ENCODE data around the gene RAB6B.

RAB6B gene

DNA sequence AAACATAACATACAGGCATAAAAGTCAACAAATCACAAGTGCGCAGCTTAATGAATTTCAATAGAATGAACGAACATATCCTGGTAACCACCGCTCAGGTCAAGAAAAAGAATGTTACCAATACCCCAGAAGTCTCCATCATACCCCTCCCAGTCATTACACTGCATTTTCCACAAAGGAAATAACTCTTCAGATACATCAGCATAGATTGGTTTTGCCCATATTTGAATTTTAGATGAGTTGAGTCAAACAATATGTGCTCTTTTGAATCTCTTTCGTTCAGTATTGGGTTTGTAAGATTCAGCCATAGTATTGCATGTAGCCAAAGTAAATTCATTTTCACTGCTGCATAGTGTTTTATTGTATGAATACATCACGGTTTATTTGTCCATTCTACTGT is 6.2 kb upstream of the RAB6B start:
- TF ChIP-seq, protein P1, sequence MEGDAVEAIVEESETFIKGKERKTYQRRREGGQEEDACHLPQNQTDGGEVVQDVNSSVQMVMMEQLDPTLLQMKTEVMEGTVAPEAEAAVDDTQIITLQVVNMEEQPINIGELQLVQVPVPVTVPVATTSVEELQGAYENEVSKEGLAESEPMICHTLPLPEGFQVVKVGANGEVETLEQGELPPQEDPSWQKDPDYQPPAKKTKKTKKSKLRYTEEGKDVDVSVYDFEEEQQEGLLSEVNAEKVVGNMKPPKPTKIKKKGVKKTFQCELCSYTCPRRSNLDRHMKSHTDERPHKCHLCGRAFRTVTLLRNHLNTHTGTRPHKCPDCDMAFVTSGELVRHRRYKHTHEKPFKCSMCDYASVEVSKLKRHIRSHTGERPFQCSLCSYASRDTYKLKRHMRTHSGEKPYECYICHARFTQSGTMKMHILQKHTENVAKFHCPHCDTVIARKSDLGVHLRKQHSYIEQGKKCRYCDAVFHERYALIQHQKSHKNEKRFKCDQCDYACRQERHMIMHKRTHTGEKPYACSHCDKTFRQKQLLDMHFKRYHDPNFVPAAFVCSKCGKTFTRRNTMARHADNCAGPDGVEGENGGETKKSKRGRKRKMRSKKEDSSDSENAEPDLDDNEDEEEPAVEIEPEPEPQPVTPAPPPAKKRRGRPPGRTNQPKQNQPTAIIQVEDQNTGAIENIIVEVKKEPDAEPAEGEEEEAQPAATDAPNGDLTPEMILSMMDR (conservative IDR thresholded peaks at IDR 0.05; ENCODE audit: low read length), result no peak
- no peak overlapping the region for H3K4me3 ChIP-seq (ENCODE audit: low read length)
- DNase-seq (ENCODE audit: low read depth), result no peak

DNA sequence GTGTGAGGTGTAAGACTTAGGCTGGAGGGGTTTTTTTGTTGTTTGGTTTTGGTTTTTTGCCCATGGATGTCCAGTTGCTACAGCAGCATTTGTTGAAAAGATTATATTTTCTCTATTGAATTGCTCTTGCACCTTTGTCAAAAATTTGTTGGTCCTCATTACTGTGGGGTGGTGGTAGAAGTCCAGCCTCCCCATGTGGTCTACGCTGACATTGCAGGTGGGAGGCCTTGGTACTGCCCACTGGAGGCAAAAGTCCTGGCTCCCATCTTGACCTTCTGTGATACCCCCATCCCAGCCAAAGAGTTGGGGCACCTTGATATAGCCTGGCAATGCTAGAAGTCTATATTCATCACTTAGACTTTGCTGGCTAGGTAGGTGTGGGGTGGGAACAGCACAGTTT is 5.4 kb upstream of the RAB6B start:
- TF ChIP-seq, protein P1 (conservative IDR thresholded peaks at IDR 0.05; ENCODE audit: low read length), result no peak
- no peak for DNase-seq (ENCODE audit: low read depth)
- no peak overlapping the region for H3K4me3 ChIP-seq (ENCODE audit: low read length)

DNA sequence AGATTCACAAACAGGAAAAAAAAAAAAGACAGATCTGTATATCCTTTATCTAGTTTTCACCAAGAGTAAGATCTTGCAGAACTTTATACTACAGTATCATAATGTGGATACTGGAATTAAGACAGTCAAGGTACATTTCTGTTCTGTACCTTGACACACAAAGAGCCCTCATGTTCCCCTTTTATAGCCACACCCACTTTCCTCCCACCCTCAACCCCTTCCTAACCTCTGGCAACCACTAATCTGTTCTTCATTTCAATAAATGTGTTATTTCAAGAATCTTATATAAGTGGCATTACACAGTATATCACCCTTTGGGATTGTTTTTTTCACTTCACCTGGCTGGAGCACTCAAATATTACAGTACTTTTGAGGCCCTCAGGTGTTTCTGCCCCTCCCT is 3.6 kb upstream of the RAB6B start:
- TF ChIP-seq, protein P1 (conservative IDR thresholded peaks at IDR 0.05; ENCODE audit: low read length), result no peak
- no peak overlapping the region for H3K4me3 ChIP-seq (ENCODE audit: low read length)
- DNase-seq (ENCODE audit: low read depth), result no peak

GRCh38 chr3:133897547-133897946 is 1.9 kb upstream of the RAB6B start:
- TF ChIP-seq, protein P1 (conservative IDR thresholded peaks at IDR 0.05; ENCODE audit: low read length), result no peak
- no peak overlapping the region for H3K4me3 ChIP-seq (ENCODE audit: low read length)
- no peak for DNase-seq (ENCODE audit: low read depth)

- no peak for DNase-seq (ENCODE audit: low read depth)
- peak overlapping the region; percentile 59 for H3K4me3 ChIP-seq (ENCODE audit: low read length)
- TF ChIP-seq, protein P1 (conservative IDR thresholded peaks at IDR 0.05; ENCODE audit: low read length), result no peak
These were observed 500 bp upstream of the RAB6B start for GRCh38 chr3:133896002-133896761.

DNA sequence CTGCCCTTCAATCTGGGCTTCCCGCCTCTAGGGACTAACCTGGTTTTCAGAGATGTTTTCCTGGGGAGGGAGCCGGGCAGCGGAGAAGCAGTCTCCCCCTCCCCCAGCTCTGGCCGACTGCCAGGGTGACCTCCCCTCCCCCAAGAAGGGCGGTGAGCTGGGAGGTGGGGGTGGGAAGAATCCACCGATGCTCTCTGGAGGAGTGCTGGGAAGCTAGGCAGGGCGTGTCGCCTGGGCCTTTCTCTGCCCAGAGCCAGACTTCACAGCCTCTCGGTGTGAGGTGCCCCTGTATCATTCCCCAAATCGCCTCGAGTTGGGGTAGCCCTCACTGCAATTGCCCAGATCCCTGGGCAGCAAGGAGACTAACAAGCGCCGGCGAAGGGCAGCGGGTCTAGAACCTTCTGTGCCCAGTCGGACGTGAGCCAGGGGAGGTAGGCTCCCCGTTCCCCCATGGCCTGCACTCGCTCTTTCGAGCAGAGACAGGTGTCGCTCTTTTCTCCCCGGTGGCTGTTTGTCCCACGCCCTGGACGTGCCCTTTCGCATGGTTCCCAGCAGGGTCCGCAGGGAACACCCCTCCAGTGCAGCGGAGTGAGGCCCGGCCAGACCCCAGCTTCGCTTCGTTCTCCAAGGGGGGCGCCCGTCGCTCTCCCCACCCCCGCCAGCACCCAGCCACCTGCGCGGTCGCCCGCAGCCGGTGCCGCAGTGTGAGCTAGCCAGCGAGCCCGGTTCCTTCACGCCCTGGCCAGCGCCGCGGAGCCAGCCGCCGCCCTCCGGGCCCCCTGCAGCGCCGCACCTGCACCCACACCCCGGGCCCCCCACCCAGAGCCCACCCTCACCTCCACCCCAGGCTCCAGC is 1.1 kb downstream of the RAB6B start:
- TF ChIP-seq, protein P1 (conservative IDR thresholded peaks at IDR 0.05; ENCODE audit: low read length), result no peak
- peak overlapping the region; percentile 66 for H3K4me3 ChIP-seq (ENCODE audit: low read length)
- no peak for DNase-seq (ENCODE audit: low read depth)

Measured in AG10803 (cell line).